Measurements from ENCODE around the gene RNASEH1. TPM values are rescaled to one million over a fixed set of nuclear protein-coding genes. Genes with fewer than 3 reads are reported as not detected.

RNASEH1 gene
- total and polyA plus RNA-seq, 2 of the 13 experiments (the other 11 are each of a cell fraction or from before 2014, with no cell fraction given): 14.5 to 57.4 TPM

- POLR2A ChIA-PET: interaction anchor here (0.7 to 4.7 kb wide), 27 partner anchors 10 to 149 kb away, joined by 3 to 60 read pairs (median 5); partner anchors contain the start of genes EIPR1, RNASEH1 and TRAPPC12
- in situ Hi-C loops (cut with HindIII; ENCODE audit: extremely low pct_ligation_motif_present, low pct_unique_long_range_greater_than_20kb) (no loop called here), intact Hi-C loops (cut with micrococcal nuclease; ENCODE audit: unreplicated experiment) (loop anchor here (1.0 kb wide), 3 partner anchors 40 to 57 kb away; partner anchors contain the start of genes RNASEH1 and RPS7)
- peaks cover 3 to 7% of the 10 kb centered on the region in 2 experiments for H3K36me3 ChIP-seq (replicated peaks in 1 of 2; ENCODE audit: control insufficient read depth in 1 of 2, insufficient read depth in 2 of 2, low read length in 2 of 2)
- FAIRE-seq (no peak), DNase-seq (ENCODE audit: low spot score) (peak; percentile 97), ATAC-seq (peak; percentile 70)
- H3K4me3 ChIP-seq (replicated peaks in 1 of 3; ENCODE audit: insufficient read depth in 1 of 3, low read depth in 2 of 3, low read length in 3 of 3): peak overlapping the region; percentile 67 to 88 (median 81)
- peak overlapping the region; percentile 94 for H3K9ac ChIP-seq (ENCODE audit: insufficient read depth, low read depth, low read length)
- no peaks in the 10 kb centered on the region for H3K27me3 ChIP-seq (ENCODE audit: control insufficient read depth in 1 of 2, insufficient read depth in 2 of 2, low read length in 2 of 2)
- peaks cover 74% of the 10 kb centered on the region for H3K4me1 ChIP-seq (ENCODE audit: insufficient read depth, low read length)
- CTCF ChIA-PET (ENCODE audit: low intra/inter-chr PET ratio, low total read pairs): no interaction called here
- no peaks in the 10 kb centered on the region for H3K9me3 ChIP-seq (ENCODE audit: low read length)
- no TSS peak for BruUV-seq (replicated peaks)
- peak overlapping the region; percentile 95 for H3K4me2 ChIP-seq (ENCODE audit: low read depth, low read length)
- H3K27ac ChIP-seq (ENCODE audit: extremely low read length, insufficient read depth, low read length): peak overlapping the region; percentile 96
- H4K20me1 ChIP-seq (ENCODE audit: insufficient read depth, low read length): no peaks in the 10 kb centered on the region
- WGBS (ENCODE audit: low lambda C conversion rate): 2% methylated on average over 27 of the region's 67 CpGs
- H2AFZ ChIP-seq (ENCODE audit: low read length): no peak overlapping the region
- H3K79me2 ChIP-seq (ENCODE audit: insufficient read depth, low read length): peaks cover 37% of the 10 kb centered on the region
- TF ChIP-seq NR1H2 (CRISPR knock-in tag; IDR thresholded peaks at IDR 0.05; ENCODE audit: borderline replicate concordance, low read depth) (0 out of 2 replicates have a peak, but pooled peaks have one; percentile 61), TGIF2 (CRISPR knock-in tag; IDR thresholded peaks at IDR 0.05) (0 out of 2 replicates have a peak, but pooled peaks have one; percentile 13), ZNF784 (CRISPR knock-in tag; IDR thresholded peaks at IDR 0.05; ENCODE audit: borderline replicate concordance) (no peak; the same call in 1 of the 2 replicates), ZSCAN31 (CRISPR knock-in tag; IDR thresholded peaks at IDR 0.05; ENCODE audit: low read depth) (no peak), ZKSCAN5 (CRISPR knock-in tag; IDR thresholded peaks at IDR 0.05) (0 out of 2 replicates have a peak, but pooled peaks have one; percentile 77), BCL6 (CRISPR knock-in tag; IDR thresholded peaks at IDR 0.05) (0 out of 2 replicates have a peak, but pooled peaks have one; percentile 4), KDM5A (IDR thresholded peaks at IDR 0.05; ENCODE audit: borderline replicate concordance, low read length) (peak; percentile 63), TRIM24 (CRISPR knock-in tag; IDR thresholded peaks at IDR 0.05) (no peak), LBX2 (CRISPR knock-in tag; IDR thresholded peaks at IDR 0.05; ENCODE audit: borderline replicate concordance) (no peak), IKZF4 (CRISPR knock-in tag; IDR thresholded peaks at IDR 0.05; ENCODE audit: borderline replicate concordance, low read depth, not compliant biosample characterization) (peak; percentile 64), MNT (IDR thresholded peaks at IDR 0.05) (0 out of 2 replicates have a peak, but pooled peaks have one; percentile 10), GPBP1L1 (CRISPR knock-in tag; IDR thresholded peaks at IDR 0.05) (no peak), MXI1 (IDR thresholded peaks at IDR 0.05; ENCODE audit: borderline replicate concordance, low read depth, low read length) (peak; percentile 32; the same call in 1 of the 3 replicates), SIN3A (IDR thresholded peaks at IDR 0.05; ENCODE audit: borderline replicate concordance, low read depth, low read length) (0 out of 2 replicates have a peak, but pooled peaks have one; percentile 25), ATM (IDR thresholded peaks at IDR 0.05; ENCODE audit: borderline replicate concordance) (no peak), HDAC1 (CRISPR knock-in tag; IDR thresholded peaks at IDR 0.05) (peak; percentile 74)
These were observed 39.5 kb downstream of the RNASEH1 start for GRCh38 chr2:3518496-3519254.

All from HepG2 (cell line).